ENCODE results near the gene CSTF1. TPM values are rescaled to one million over a fixed set of nuclear protein-coding genes. Genes with fewer than 3 reads are reported as not detected.

Gene CSTF1
- total and polyA plus RNA-seq, 2 experiments from 2014 or later: 15.4 to 34.8 TPM

GRCh38 chr20:56372850-56373249 is 19.6 kb upstream of the CSTF1 start:
- Histone ChIP-seq H3K27me3 (no peaks in the 10 kb centered on the region), H3K4me1 (ENCODE audit: insufficient read depth) (no peaks in the 10 kb centered on the region), H3K27ac (no peak overlapping the region), H3K36me3 (replicated peaks; ENCODE audit: insufficient read depth, low read depth) (no peaks in the 10 kb centered on the region), H3K4me3 (no peak overlapping the region), H4K20me1 (ENCODE audit: insufficient read depth, poor library complexity, severe bottlenecking) (no peaks in the 10 kb centered on the region), H2AFZ (no peak overlapping the region), H3K9me2 (replicated peaks; ENCODE audit: insufficient read depth) (no peaks in the 10 kb centered on the region), H3K4me2 (no peak overlapping the region), H3K79me2 (peaks cover 16% of the 10 kb centered on the region), H3K9me3 (ENCODE audit: low read depth) (no peaks in the 10 kb centered on the region)
- 86% methylated on average over 1 of the region's 1 CpG for WGBS (ENCODE audit: low lambda C conversion rate, missing lambda C conversion rate)
- no peak for TF ChIP-seq EZH2 (IDR thresholded peaks at IDR 0.05; ENCODE audit: borderline replicate concordance)
- TF ChIP-seq EZH2phosphoT487 (IDR thresholded peaks at IDR 0.05; ENCODE audit: low read depth, severe bottlenecking, unreplicated experiment): no peak
- TF ChIP-seq CTCF (IDR thresholded peaks at IDR 0.05; ENCODE audit: poor library complexity): no peak
- no peak for DNase-seq (ENCODE audit: low spot score)

GRCh38 chr20:56373942-56374341 is 18.5 kb upstream of the CSTF1 start:
- H3K79me2 ChIP-seq: peaks cover 16% of the 10 kb centered on the region
- H2AFZ ChIP-seq: no peak overlapping the region
- H3K36me3 ChIP-seq (replicated peaks; ENCODE audit: insufficient read depth, low read depth): no peaks in the 10 kb centered on the region
- no peaks in the 10 kb centered on the region for H3K9me3 ChIP-seq (ENCODE audit: low read depth)
- no peak overlapping the region for H3K4me2 ChIP-seq
- no peak overlapping the region for H3K4me3 ChIP-seq
- H3K27me3 ChIP-seq: no peaks in the 10 kb centered on the region
- DNase-seq (ENCODE audit: low spot score): peak; percentile 62
- H4K20me1 ChIP-seq (ENCODE audit: insufficient read depth, poor library complexity, severe bottlenecking): no peaks in the 10 kb centered on the region
- no peaks in the 10 kb centered on the region for H3K9me2 ChIP-seq (replicated peaks; ENCODE audit: insufficient read depth)
- no peak overlapping the region for H3K27ac ChIP-seq
- TF ChIP-seq EZH2 (IDR thresholded peaks at IDR 0.05; ENCODE audit: borderline replicate concordance) (no peak), EZH2phosphoT487 (IDR thresholded peaks at IDR 0.05; ENCODE audit: low read depth, severe bottlenecking, unreplicated experiment) (no peak), CTCF (IDR thresholded peaks at IDR 0.05; ENCODE audit: poor library complexity) (no peak)
- no peaks in the 10 kb centered on the region for H3K4me1 ChIP-seq (ENCODE audit: insufficient read depth)
- WGBS (ENCODE audit: low lambda C conversion rate, missing lambda C conversion rate): 77% methylated on average over 1 of the region's 1 CpG

- H3K36me3 ChIP-seq (replicated peaks; ENCODE audit: insufficient read depth, low read depth): no peaks in the 10 kb centered on the region
- no peaks in the 10 kb centered on the region for H4K20me1 ChIP-seq (ENCODE audit: insufficient read depth, poor library complexity, severe bottlenecking)
- no peaks in the 10 kb centered on the region for H3K27me3 ChIP-seq
- H3K4me1 ChIP-seq (ENCODE audit: insufficient read depth): no peaks in the 10 kb centered on the region
- H3K27ac ChIP-seq: no peak overlapping the region
- no peaks in the 10 kb centered on the region for H3K9me2 ChIP-seq (replicated peaks; ENCODE audit: insufficient read depth)
- TF ChIP-seq EZH2phosphoT487 (IDR thresholded peaks at IDR 0.05; ENCODE audit: low read depth, severe bottlenecking, unreplicated experiment): no peak
- TF ChIP-seq EZH2 (IDR thresholded peaks at IDR 0.05; ENCODE audit: borderline replicate concordance): no peak
- no peak for TF ChIP-seq CTCF (IDR thresholded peaks at IDR 0.05; ENCODE audit: poor library complexity)
- H2AFZ ChIP-seq: no peak overlapping the region
- no peak overlapping the region for H3K4me2 ChIP-seq
- WGBS (ENCODE audit: low lambda C conversion rate, missing lambda C conversion rate): 94% methylated on average over 2 of the region's 2 CpGs
- H3K9me3 ChIP-seq (ENCODE audit: low read depth): no peaks in the 10 kb centered on the region
- peaks cover 16% of the 10 kb centered on the region for H3K79me2 ChIP-seq
- no peak overlapping the region for H3K4me3 ChIP-seq
- DNase-seq (ENCODE audit: low spot score): no peak
Measured at GRCh38 chr20:56376331-56376730, 16.1 kb upstream of the CSTF1 start.

GRCh38 chr20:56378386-56378785 is 14.1 kb upstream of the CSTF1 start:
- DNase-seq (ENCODE audit: low spot score): no peak
- H3K27me3 ChIP-seq: no peaks in the 10 kb centered on the region
- H3K4me3 ChIP-seq: no peak overlapping the region
- H3K9me3 ChIP-seq (ENCODE audit: low read depth): no peaks in the 10 kb centered on the region
- TF ChIP-seq CTCF (IDR thresholded peaks at IDR 0.05; ENCODE audit: poor library complexity): no peak
- TF ChIP-seq EZH2phosphoT487 (IDR thresholded peaks at IDR 0.05; ENCODE audit: low read depth, severe bottlenecking, unreplicated experiment): no peak
- no peak for TF ChIP-seq EZH2 (IDR thresholded peaks at IDR 0.05; ENCODE audit: borderline replicate concordance)
- H3K27ac ChIP-seq: no peak overlapping the region
- H3K36me3 ChIP-seq (replicated peaks; ENCODE audit: insufficient read depth, low read depth): no peaks in the 10 kb centered on the region
- no peak overlapping the region for H3K4me2 ChIP-seq
- H3K4me1 ChIP-seq (ENCODE audit: insufficient read depth): no peaks in the 10 kb centered on the region
- H3K79me2 ChIP-seq: peaks cover 24% of the 10 kb centered on the region
- H4K20me1 ChIP-seq (ENCODE audit: insufficient read depth, poor library complexity, severe bottlenecking): no peaks in the 10 kb centered on the region
- H2AFZ ChIP-seq: no peak overlapping the region
- 95% methylated on average over 3 of the region's 3 CpGs for WGBS (ENCODE audit: low lambda C conversion rate, missing lambda C conversion rate)
- H3K9me2 ChIP-seq (replicated peaks; ENCODE audit: insufficient read depth): no peaks in the 10 kb centered on the region

Data from hepatocyte (in vitro differentiated cells).